Endothelial cell of umbilical vein (primary cell): ENCODE data around the gene CBLIF.

Experiments
- EZH2 ChIP-seq: IDR thresholded peaks from 2 replicates; pipeline ENCODE4 v1.6.1; 2012; ENCODE audit warnings: borderline replicate concordance, low read depth, mild to moderate bottlenecking, moderate library complexity, low read length, inconsistent platforms; ENCODE audit not compliant: severe bottlenecking
- FOS ChIP-seq: IDR thresholded peaks from 2 replicates; pipeline ENCODE4 v1.6.1; 2011; ENCODE audit warnings: mild to moderate bottlenecking, low read length, moderate library complexity, borderline replicate concordance; ENCODE audit not compliant: insufficient read depth
- GATA2 ChIP-seq: IDR thresholded peaks from 2 replicates; pipeline ENCODE4 v1.7.0; 2011; ENCODE audit warnings: low read depth, mild to moderate bottlenecking, moderate library complexity, mixed read lengths, low read length; ENCODE audit not compliant: insufficient read length, insufficient read depth
- JUN ChIP-seq: IDR thresholded peaks from 2 replicates; pipeline ENCODE4 v1.6.1; 2011; ENCODE audit warnings: borderline replicate concordance, low read depth; ENCODE audit not compliant: insufficient read length, insufficient read depth
- MYC ChIP-seq: IDR thresholded peaks from one replicate; pipeline ENCODE4 v1.6.1; 2011; ENCODE audit warnings: mild to moderate bottlenecking, low read depth, low read length
- POLR2A ChIP-seq: IDR thresholded peaks from 2 replicates; pipeline ENCODE4 v1.6.1; 2012; ENCODE audit warnings: low read depth, mild to moderate bottlenecking, control low read depth, low read length
- POLR2AphosphoS5 ChIP-seq: IDR thresholded peaks from 2 replicates; pipeline ENCODE4 v1.6.1; 2012; ENCODE audit warnings: low read depth, mild to moderate bottlenecking, control low read depth, low read length, moderate library complexity; ENCODE audit not compliant: insufficient read depth
- TF ChIP-seq, protein P1 (sequence below), 2 donors: IDR thresholded peaks; 1 replicate in 1 of 2; 2 replicates in 1 of 2; pipeline ENCODE4 v1.5.1; 2011; ENCODE audit warnings: low read length in 2 of 2, mild to moderate bottlenecking in 2 of 2, moderate library complexity in 2 of 2, control low read depth in 1 of 2, inconsistent platforms in 1 of 2, low read depth in 1 of 2; ENCODE audit not compliant: insufficient read depth in 1 of 2; ENCODE audit errors: extremely low read depth in 1 of 2
- TF ChIP-seq, protein P2 (sequence below): IDR thresholded peaks from 2 replicates; pipeline ENCODE4 v1.6.1; 2011; ENCODE audit not compliant: insufficient read depth, insufficient read length

DNA sequence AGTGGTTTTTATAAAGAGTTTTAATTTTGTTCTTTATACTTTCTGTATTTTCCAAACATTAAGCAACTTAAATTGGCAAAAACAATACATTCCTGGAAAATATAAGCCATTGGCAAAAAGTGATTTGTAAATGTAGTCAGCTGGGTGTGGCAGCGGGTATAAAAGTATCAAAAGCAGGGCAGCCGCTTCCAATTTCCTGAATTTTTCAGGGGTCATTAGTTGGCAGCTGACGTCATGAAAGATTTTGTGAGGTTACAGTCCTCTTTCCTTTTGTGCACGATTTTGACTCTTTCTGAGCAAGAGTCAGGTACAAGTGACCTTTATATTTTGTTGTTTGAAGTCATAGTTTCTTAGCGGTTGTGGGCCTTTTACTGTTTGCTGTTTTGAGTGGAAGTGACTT lies 33.3 kb upstream of the CBLIF start, which contains the start of gene OOSP3:
- TF ChIP-seq POLR2A = no peak
- TF ChIP-seq, protein P1, sequence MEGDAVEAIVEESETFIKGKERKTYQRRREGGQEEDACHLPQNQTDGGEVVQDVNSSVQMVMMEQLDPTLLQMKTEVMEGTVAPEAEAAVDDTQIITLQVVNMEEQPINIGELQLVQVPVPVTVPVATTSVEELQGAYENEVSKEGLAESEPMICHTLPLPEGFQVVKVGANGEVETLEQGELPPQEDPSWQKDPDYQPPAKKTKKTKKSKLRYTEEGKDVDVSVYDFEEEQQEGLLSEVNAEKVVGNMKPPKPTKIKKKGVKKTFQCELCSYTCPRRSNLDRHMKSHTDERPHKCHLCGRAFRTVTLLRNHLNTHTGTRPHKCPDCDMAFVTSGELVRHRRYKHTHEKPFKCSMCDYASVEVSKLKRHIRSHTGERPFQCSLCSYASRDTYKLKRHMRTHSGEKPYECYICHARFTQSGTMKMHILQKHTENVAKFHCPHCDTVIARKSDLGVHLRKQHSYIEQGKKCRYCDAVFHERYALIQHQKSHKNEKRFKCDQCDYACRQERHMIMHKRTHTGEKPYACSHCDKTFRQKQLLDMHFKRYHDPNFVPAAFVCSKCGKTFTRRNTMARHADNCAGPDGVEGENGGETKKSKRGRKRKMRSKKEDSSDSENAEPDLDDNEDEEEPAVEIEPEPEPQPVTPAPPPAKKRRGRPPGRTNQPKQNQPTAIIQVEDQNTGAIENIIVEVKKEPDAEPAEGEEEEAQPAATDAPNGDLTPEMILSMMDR (IDR thresholded peaks at IDR 0.05; ENCODE audit: extremely low read depth in 1 of 2, insufficient read depth in 1 of 2, low read depth in 1 of 2, low read length in 2 of 2) = no peak
- no peak for TF ChIP-seq EZH2
- no peak for TF ChIP-seq GATA2
- no peak for TF ChIP-seq MYC
- TF ChIP-seq POLR2AphosphoS5 = no peak
- TF ChIP-seq, protein P2, sequence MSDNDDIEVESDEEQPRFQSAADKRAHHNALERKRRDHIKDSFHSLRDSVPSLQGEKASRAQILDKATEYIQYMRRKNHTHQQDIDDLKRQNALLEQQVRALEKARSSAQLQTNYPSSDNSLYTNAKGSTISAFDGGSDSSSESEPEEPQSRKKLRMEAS = no peak
- no peak for TF ChIP-seq JUN
- TF ChIP-seq FOS = no peak
